ENCODE data around the gene GATA2.

The GATA2 gene

GRCh38 chr3:128461731-128462130 is 31.3 kb downstream of the GATA2 start:
- DNase-seq (no peak), ATAC-seq (no peak)
- Mint-ChIP-seq H3K27ac (no peak overlapping the region), H3K27me3 (peaks cover 32% of the 10 kb centered on the region), H3K4me3 (no peak overlapping the region), H3K4me1 (no peaks in the 10 kb centered on the region), H3K9me3 (no peaks in the 10 kb centered on the region)

- DNase-seq (no peak), ATAC-seq (no peak)
- Mint-ChIP-seq H3K4me3 (no peak overlapping the region), H3K27ac (no peak overlapping the region), H3K4me1 (no peaks in the 10 kb centered on the region), H3K9me3 (no peaks in the 10 kb centered on the region), H3K27me3 (peaks cover 32% of the 10 kb centered on the region)
Observed at GRCh38 chr3:128459461-128459820, 33.6 kb downstream of the GATA2 start.

- ATAC-seq (no peak), DNase-seq (no peak)
- H3K4me1 Mint-ChIP-seq = peaks cover 5% of the 10 kb centered on the region
- H3K4me3 Mint-ChIP-seq = no peak overlapping the region
- peaks cover 38% of the 10 kb centered on the region for H3K27me3 Mint-ChIP-seq
- H3K9me3 Mint-ChIP-seq = no peaks in the 10 kb centered on the region
- peak overlapping the region; percentile 8 to 59 for H3K27ac Mint-ChIP-seq
Observed at GRCh38 chr3:128458746-128459460, 34.1 kb downstream of the GATA2 start.

GRCh38 chr3:128457937-128458336 is 35.1 kb downstream of the GATA2 start:
- Mint-ChIP-seq H3K4me1 (peaks cover 8% of the 10 kb centered on the region), H3K9me3 (no peaks in the 10 kb centered on the region), H3K27ac (no peak overlapping the region), H3K27me3 (peaks cover 32% of the 10 kb centered on the region), H3K4me3 (no peak overlapping the region)
- DNase-seq (no peak), ATAC-seq (no peak)

- Mint-ChIP-seq H3K4me3 (no peak overlapping the region), H3K4me1 (peaks cover 8% of the 10 kb centered on the region), H3K27me3 (peaks cover 32% of the 10 kb centered on the region), H3K27ac (peak overlapping the region in 1 of 2 donors; percentile 81), H3K9me3 (no peaks in the 10 kb centered on the region)
- no peak for ATAC-seq
- DNase-seq = no peak
Observed at GRCh38 chr3:128456776-128457715, 36.0 kb downstream of the GATA2 start.

- Mint-ChIP-seq H3K4me3 (no peak overlapping the region), H3K27me3 (peaks cover 32% of the 10 kb centered on the region), H3K4me1 (peaks cover 8% of the 10 kb centered on the region), H3K9me3 (peaks cover 1 to 3% of the 10 kb centered on the region in 2 donors), H3K27ac (peak overlapping the region in 1 of 2 donors; percentile 68)
- ATAC-seq = no peak
- DNase-seq = no peak
Observed at GRCh38 chr3:128455786-128456748, 36.9 kb downstream of the GATA2 start.

GRCh38 chr3:128455116-128455515 is 37.9 kb downstream of the GATA2 start:
- DNase-seq (no peak), ATAC-seq (no peak)
- Mint-ChIP-seq H3K27ac (no peak overlapping the region), H3K4me3 (no peak overlapping the region), H3K9me3 (peaks cover 11 to 12% of the 10 kb centered on the region in 2 donors), H3K27me3 (peaks cover 32% of the 10 kb centered on the region), H3K4me1 (peaks cover 8% of the 10 kb centered on the region)

GRCh38 chr3:128454310-128454618 is 38.7 kb downstream of the GATA2 start:
- no peak overlapping the region for H3K27ac Mint-ChIP-seq
- H3K27me3 Mint-ChIP-seq = peaks cover 32% of the 10 kb centered on the region
- H3K9me3 Mint-ChIP-seq = peaks cover 14 to 17% of the 10 kb centered on the region in 2 donors
- peaks cover 8% of the 10 kb centered on the region for H3K4me1 Mint-ChIP-seq
- H3K4me3 Mint-ChIP-seq = no peak overlapping the region
- ATAC-seq = no peak
- no peak for DNase-seq

- ATAC-seq (no peak), DNase-seq (no peak)
- no peak overlapping the region for H3K27ac Mint-ChIP-seq
- H3K27me3 Mint-ChIP-seq = peaks cover 32% of the 10 kb centered on the region
- peaks cover 17 to 21% of the 10 kb centered on the region in 2 donors for H3K9me3 Mint-ChIP-seq
- H3K4me3 Mint-ChIP-seq = no peak overlapping the region
- peaks cover 11% of the 10 kb centered on the region for H3K4me1 Mint-ChIP-seq
Observed at GRCh38 chr3:128453501-128454309, 39.3 kb downstream of the GATA2 start.

GRCh38 chr3:128452678-128453275 is 40.2 kb downstream of the GATA2 start:
- Mint-ChIP-seq H3K4me3 (no peak overlapping the region), H3K9me3 (peaks cover 22 to 28% of the 10 kb centered on the region in 2 donors), H3K4me1 (peaks cover 19% of the 10 kb centered on the region), H3K27me3 (peaks cover 32% of the 10 kb centered on the region), H3K27ac (no peak overlapping the region)
- DNase-seq (no peak), ATAC-seq (no peak)

GRCh38 chr3:128452120-128452519 is 40.9 kb downstream of the GATA2 start:
- H3K27ac Mint-ChIP-seq = no peak overlapping the region
- peaks cover 26 to 32% of the 10 kb centered on the region in 2 donors for H3K9me3 Mint-ChIP-seq
- ATAC-seq = no peak
- H3K4me3 Mint-ChIP-seq = no peak overlapping the region
- peaks cover 32% of the 10 kb centered on the region for H3K27me3 Mint-ChIP-seq
- no peak for DNase-seq
- H3K4me1 Mint-ChIP-seq = peaks cover 26% of the 10 kb centered on the region

GRCh38 chr3:128449111-128449638 is 43.8 kb downstream of the GATA2 start:
- Mint-ChIP-seq H3K4me3 (no peak overlapping the region), H3K27me3 (peaks cover 6% of the 10 kb centered on the region), H3K4me1 (peaks cover 29% of the 10 kb centered on the region), H3K9me3 (peaks cover 42 to 59% of the 10 kb centered on the region in 2 donors), H3K27ac (peak overlapping the region; percentile 10 to 86)
- ATAC-seq = no peak
- no peak for DNase-seq

GRCh38 chr3:128448491-128448890 is 44.5 kb downstream of the GATA2 start:
- peaks cover 42 to 59% of the 10 kb centered on the region in 2 donors for H3K9me3 Mint-ChIP-seq
- DNase-seq = peak in 1 of 2 donors; percentile 33
- H3K27ac Mint-ChIP-seq = peak overlapping the region; percentile 86 to 92
- ATAC-seq = peak; percentile 43
- H3K4me1 Mint-ChIP-seq = peaks cover 23% of the 10 kb centered on the region
- H3K4me3 Mint-ChIP-seq = peak overlapping the region; percentile 59 to 63
- no peaks in the 10 kb centered on the region for H3K27me3 Mint-ChIP-seq

GRCh38 chr3:128447561-128448013 is 45.4 kb downstream of the GATA2 start:
- Mint-ChIP-seq H3K4me1 (peaks cover 23% of the 10 kb centered on the region), H3K4me3 (peak overlapping the region; percentile 57 to 72), H3K27ac (peak overlapping the region; percentile 69 to 97), H3K27me3 (no peaks in the 10 kb centered on the region), H3K9me3 (peaks cover 42 to 59% of the 10 kb centered on the region in 2 donors)
- DNase-seq (peak; percentile 75 to 90), ATAC-seq (peak; percentile 92)

All from stimulated activated naive CD8-positive, alpha-beta T cell treated with anti-CD3 and anti-CD28 coated beads, Interleukin-15, amount 100 ng/mL, for 72 hours (primary cell).